Measurements from ENCODE around the gene TBCK. TPM values are rescaled to one million over a fixed set of nuclear protein-coding genes. Genes with fewer than 3 reads are reported as not detected.

TBCK gene
- polyA plus RNA-seq, 6 donors from 2014 or later, result 11.3 to 34.9 (median 22.2) TPM

Other genes starting within 250 kb of the TBCK start
- gene AIMP1, start 341 bp upstream of the TBCK start, polyA plus RNA-seq (ENCODE audit: low read depth in 6 of 6), result 10 to 100 TPM; 72.7 to 91.3 (median 79.5) TPM
- gene GIMD1, start 52.6 kb upstream of the TBCK start, polyA plus RNA-seq (ENCODE audit: low read depth in 6 of 6), result not detected

Data from naive B cell (primary cell).